ENCODE results near the gene WSCD2. TPM values are rescaled to one million over a fixed set of nuclear protein-coding genes. Genes with fewer than 3 reads are reported as not detected.

Gene WSCD2
- total and polyA plus RNA-seq, 2 donors (not counting 1 experiment from before 2014, with no cell fraction given), result 1.1 to 5.9 TPM

DNA sequence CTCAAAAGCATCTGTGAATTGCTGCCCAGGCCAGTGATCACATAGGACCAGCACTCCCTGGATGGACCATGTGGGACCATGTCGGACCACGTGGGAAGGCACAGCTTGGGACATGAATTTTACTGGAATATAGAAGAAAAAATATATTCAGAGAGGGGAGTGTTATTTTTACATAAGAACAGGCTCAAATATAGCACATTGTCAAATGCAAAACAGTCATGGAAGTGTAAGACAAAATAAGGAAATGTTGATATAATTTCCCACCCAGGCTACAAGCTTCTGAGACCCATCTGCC is 141.7 kb downstream of the WSCD2 start:
- intact Hi-C loops (cut with micrococcal nuclease), result no loop called here
- CTCF ChIA-PET, result no interaction called here
- no peak for ATAC-seq (ENCODE audit: low read depth)

DNA sequence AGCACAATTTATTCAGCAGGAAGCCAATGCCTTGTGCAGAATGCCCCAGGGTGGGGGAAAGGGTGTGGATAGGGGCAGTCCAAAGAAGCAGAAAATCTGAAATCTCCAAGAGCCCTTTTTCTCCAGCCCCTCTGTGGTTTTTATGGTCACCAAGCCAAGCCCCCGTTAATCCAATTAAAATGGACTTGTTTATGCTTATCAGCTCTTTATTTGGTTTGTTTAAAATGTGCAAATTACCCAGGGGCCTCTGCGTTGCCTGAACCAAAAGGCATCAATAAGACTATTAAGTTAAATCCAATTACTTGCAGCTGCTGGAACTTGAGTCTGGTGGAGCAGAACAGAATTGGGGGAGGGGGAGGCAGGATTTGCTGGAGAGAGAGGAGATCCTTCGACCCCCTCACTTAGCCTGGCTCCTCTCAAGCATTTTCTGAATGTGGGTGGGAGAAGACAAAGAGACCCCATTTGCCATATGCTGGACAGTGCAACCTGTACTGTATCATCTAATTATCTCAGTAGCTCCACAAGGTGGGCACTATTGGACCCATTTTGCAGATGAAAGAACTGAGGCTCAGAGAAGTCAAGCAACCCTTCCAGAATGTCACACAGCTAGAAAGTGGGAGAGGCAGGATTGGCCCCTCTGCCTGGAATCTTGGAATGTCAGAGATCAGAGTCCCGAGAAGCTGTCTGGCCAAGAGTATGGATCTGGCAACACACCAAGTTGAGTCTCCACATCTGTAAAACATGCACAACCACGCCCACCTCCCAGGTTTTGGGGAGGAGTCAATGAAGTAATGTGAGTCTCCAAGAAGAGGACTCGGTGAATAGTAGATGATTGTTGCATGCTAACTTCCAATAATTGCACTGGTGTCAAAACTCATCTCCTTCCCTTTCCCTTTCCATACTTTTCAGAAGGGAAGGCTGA is 143.1 kb downstream of the WSCD2 start:
- Mint-ChIP-seq H3K27ac (no peak overlapping the region), H3K4me3 (no peak overlapping the region), H3K9me3 (ENCODE audit: insufficient read depth) (no peaks in the 10 kb centered on the region), H3K4me1 (no peaks in the 10 kb centered on the region), H3K27me3 (no peaks in the 10 kb centered on the region)
- Histone ChIP-seq H3K4me2 (replicated peaks; ENCODE audit: low read depth, low read length, poor library complexity, severe bottlenecking) (no peak overlapping the region), H3K27me3 (replicated peaks in 1 of 4; ENCODE audit: control extremely low read depth in 1 of 4, control insufficient read depth in 3 of 4, insufficient read depth in 4 of 4, low read length in 3 of 4) (peaks cover 0 to 2% (median 0%) of the 10 kb centered on the region in 4 experiments), H3K9ac (ENCODE audit: low read length) (no peak overlapping the region), H3K79me2 (ENCODE audit: control insufficient read depth, insufficient read depth, low read length) (no peaks in the 10 kb centered on the region), H3K9me3 (ENCODE audit: control extremely low read depth in 1 of 3, control insufficient read depth in 2 of 3, insufficient read depth in 1 of 3, low read length in 2 of 3) (peaks cover 0 to 3% (median 0%) of the 10 kb centered on the region in 3 donors), H3K27ac (ENCODE audit: low read length in 2 of 2) (no peak overlapping the region), H4K20me1 (ENCODE audit: control insufficient read depth, insufficient read depth, low read length, poor library complexity, severe bottlenecking) (no peaks in the 10 kb centered on the region), H2AFZ (ENCODE audit: insufficient read depth, low read depth, low read length, poor library complexity, severe bottlenecking) (no peak overlapping the region), H3K4me1 (ENCODE audit: control insufficient read depth in 2 of 2, insufficient read depth in 2 of 2, low read length in 2 of 2) (no peaks in the 10 kb centered on the region), H3K36me3 (replicated peaks in 1 of 2; ENCODE audit: control extremely low read depth in 1 of 2, control insufficient read depth in 1 of 2, extremely low read depth in 1 of 2, insufficient read depth in 2 of 2, low read length in 1 of 2) (no peaks in the 10 kb centered on the region), H3K4me3 (ENCODE audit: control extremely low read depth in 1 of 5, extremely low read depth in 1 of 5, insufficient read depth in 1 of 5, low read depth in 2 of 5, low read length in 4 of 5) (no peak overlapping the region)
- ChIA-PET POLR2A (no interaction called here), CTCF (no interaction called here)
- intact Hi-C loops (cut with micrococcal nuclease), result no loop called here
- DNase-seq, result no peak
- TF ChIP-seq, protein P1, sequence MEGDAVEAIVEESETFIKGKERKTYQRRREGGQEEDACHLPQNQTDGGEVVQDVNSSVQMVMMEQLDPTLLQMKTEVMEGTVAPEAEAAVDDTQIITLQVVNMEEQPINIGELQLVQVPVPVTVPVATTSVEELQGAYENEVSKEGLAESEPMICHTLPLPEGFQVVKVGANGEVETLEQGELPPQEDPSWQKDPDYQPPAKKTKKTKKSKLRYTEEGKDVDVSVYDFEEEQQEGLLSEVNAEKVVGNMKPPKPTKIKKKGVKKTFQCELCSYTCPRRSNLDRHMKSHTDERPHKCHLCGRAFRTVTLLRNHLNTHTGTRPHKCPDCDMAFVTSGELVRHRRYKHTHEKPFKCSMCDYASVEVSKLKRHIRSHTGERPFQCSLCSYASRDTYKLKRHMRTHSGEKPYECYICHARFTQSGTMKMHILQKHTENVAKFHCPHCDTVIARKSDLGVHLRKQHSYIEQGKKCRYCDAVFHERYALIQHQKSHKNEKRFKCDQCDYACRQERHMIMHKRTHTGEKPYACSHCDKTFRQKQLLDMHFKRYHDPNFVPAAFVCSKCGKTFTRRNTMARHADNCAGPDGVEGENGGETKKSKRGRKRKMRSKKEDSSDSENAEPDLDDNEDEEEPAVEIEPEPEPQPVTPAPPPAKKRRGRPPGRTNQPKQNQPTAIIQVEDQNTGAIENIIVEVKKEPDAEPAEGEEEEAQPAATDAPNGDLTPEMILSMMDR (IDR thresholded peaks at IDR 0.05), result no peak
- TF ChIP-seq EZH2 (IDR thresholded peaks at IDR 0.05; ENCODE audit: borderline replicate concordance, insufficient read depth, low read depth, low read length, poor library complexity, severe bottlenecking), result no peak
- no CpG with 5 or more reads among the region's 6 CpGs for WGBS (ENCODE audit: insufficient coverage)
- no peak for ATAC-seq (ENCODE audit: low read depth)

More for the DNA sequence above, 141.7 kb downstream of the WSCD2 start:
- no peak for TF ChIP-seq EZH2 (IDR thresholded peaks at IDR 0.05; ENCODE audit: borderline replicate concordance, insufficient read depth, low read depth, low read length, poor library complexity, severe bottlenecking)
- TF ChIP-seq, protein P1 (IDR thresholded peaks at IDR 0.05), result no peak
- no peaks in the 10 kb centered on the region for H3K4me1 ChIP-seq (ENCODE audit: control insufficient read depth in 2 of 2, insufficient read depth in 2 of 2, low read length in 2 of 2)
- H3K9me3 Mint-ChIP-seq (ENCODE audit: insufficient read depth), result no peaks in the 10 kb centered on the region
- H4K20me1 ChIP-seq (ENCODE audit: control insufficient read depth, insufficient read depth, low read length, poor library complexity, severe bottlenecking), result no peaks in the 10 kb centered on the region
- no peak overlapping the region for H3K9ac ChIP-seq (ENCODE audit: low read length)
- no peaks in the 10 kb centered on the region for H3K4me1 Mint-ChIP-seq
- H3K9me3 ChIP-seq (ENCODE audit: control extremely low read depth in 1 of 3, control insufficient read depth in 2 of 3, insufficient read depth in 1 of 3, low read length in 2 of 3), result peaks cover 0 to 3% (median 0%) of the 10 kb centered on the region in 3 donors
- H3K4me3 ChIP-seq (ENCODE audit: control extremely low read depth in 1 of 5, extremely low read depth in 1 of 5, insufficient read depth in 1 of 5, low read depth in 2 of 5, low read length in 4 of 5), result no peak overlapping the region
- no peaks in the 10 kb centered on the region for H3K36me3 ChIP-seq (replicated peaks in 1 of 2; ENCODE audit: control extremely low read depth in 1 of 2, control insufficient read depth in 1 of 2, extremely low read depth in 1 of 2, insufficient read depth in 2 of 2, low read length in 1 of 2)
- no peak overlapping the region for H3K27ac ChIP-seq (ENCODE audit: low read length in 2 of 2)
- H3K27me3 ChIP-seq (replicated peaks in 1 of 4; ENCODE audit: control extremely low read depth in 1 of 4, control insufficient read depth in 3 of 4, insufficient read depth in 4 of 4, low read length in 3 of 4), result peaks cover 0 to 7% (median 0%) of the 10 kb centered on the region in 4 experiments
- H3K4me2 ChIP-seq (replicated peaks; ENCODE audit: low read depth, low read length, poor library complexity, severe bottlenecking), result no peak overlapping the region
- H3K27me3 Mint-ChIP-seq, result peaks cover 4% of the 10 kb centered on the region
- no peak overlapping the region for H3K27ac Mint-ChIP-seq
- no peaks in the 10 kb centered on the region for H3K79me2 ChIP-seq (ENCODE audit: control insufficient read depth, insufficient read depth, low read length)
- H3K4me3 Mint-ChIP-seq, result no peak overlapping the region
- no peak for DNase-seq
- POLR2A ChIA-PET, result no interaction called here
- H2AFZ ChIP-seq (ENCODE audit: insufficient read depth, low read depth, low read length, poor library complexity, severe bottlenecking), result no peak overlapping the region
- no CpG with 5 or more reads among the region's 2 CpGs for WGBS (ENCODE audit: insufficient coverage)
